HL-60 (cell line): ENCODE results near the gene EPC1.

ENCODE experiments used
- DNase-seq, 2 experiments: peaks; one replicate each; pipeline ENCODE4 v3.0.0-alpha.2; 2010 to 2020; ENCODE audit warnings: low read depth in 1 of 2, low spot score in 1 of 2
- H3K27ac ChIP-seq: fragments of 250-450 bp; sonication (Bioruptor Pico); replicated peaks from 2 replicates; pipeline ENCODE4 v1.5.1; 2020; ENCODE audit warnings: mild to moderate bottlenecking, moderate library complexity
- H3K27me3 ChIP-seq: fragments of 250-450 bp; sonication (Bioruptor Pico); 2 replicates; pipeline ENCODE4 v1.5.1; 2021; ENCODE audit warnings: mild to moderate bottlenecking, moderate library complexity; ENCODE audit not compliant: insufficient read depth, poor library complexity, severe bottlenecking
- H3K4me3 ChIP-seq: replicated peaks from 2 replicates; pipeline ENCODE4 v1.5.1; 2011; ENCODE audit warnings: mild to moderate bottlenecking, control low read depth, low read length; ENCODE audit not compliant: insufficient read depth
- GABPA ChIP-seq: IDR thresholded peaks from 2 replicates; pipeline ENCODE4 v1.6.1; 2012; ENCODE audit warnings: low read depth
- POLR2AphosphoS5 ChIP-seq: IDR thresholded peaks from 2 replicates; pipeline ENCODE4 v1.6.1; 2012; ENCODE audit warnings: low read depth
- REST ChIP-seq: IDR thresholded peaks from 2 replicates; pipeline ENCODE4 v1.6.1; 2012; ENCODE audit warnings: low read depth; ENCODE audit not compliant: insufficient replicate concordance
- SPI1 ChIP-seq: IDR thresholded peaks from 2 replicates; pipeline ENCODE4 v1.6.1; 2012; ENCODE audit warnings: low read depth, mild to moderate bottlenecking, borderline replicate concordance
- TF ChIP-seq, protein P1 (sequence below): IDR thresholded peaks from one replicate; pipeline ENCODE4 v1.5.1; 2011; ENCODE audit warnings: low read length, control low read depth, inconsistent platforms; ENCODE audit not compliant: insufficient read depth

The EPC1 gene

GRCh38 chr10:32375631-32376030 is 28.7 kb upstream of the EPC1 start:
- H3K27me3 ChIP-seq: no peaks in the 10 kb centered on the region
- H3K27ac ChIP-seq: no peak overlapping the region
- no peak overlapping the region for H3K4me3 ChIP-seq
- TF ChIP-seq REST: no peak
- no peak for TF ChIP-seq SPI1
- no peak for TF ChIP-seq POLR2AphosphoS5
- TF ChIP-seq, protein P1, sequence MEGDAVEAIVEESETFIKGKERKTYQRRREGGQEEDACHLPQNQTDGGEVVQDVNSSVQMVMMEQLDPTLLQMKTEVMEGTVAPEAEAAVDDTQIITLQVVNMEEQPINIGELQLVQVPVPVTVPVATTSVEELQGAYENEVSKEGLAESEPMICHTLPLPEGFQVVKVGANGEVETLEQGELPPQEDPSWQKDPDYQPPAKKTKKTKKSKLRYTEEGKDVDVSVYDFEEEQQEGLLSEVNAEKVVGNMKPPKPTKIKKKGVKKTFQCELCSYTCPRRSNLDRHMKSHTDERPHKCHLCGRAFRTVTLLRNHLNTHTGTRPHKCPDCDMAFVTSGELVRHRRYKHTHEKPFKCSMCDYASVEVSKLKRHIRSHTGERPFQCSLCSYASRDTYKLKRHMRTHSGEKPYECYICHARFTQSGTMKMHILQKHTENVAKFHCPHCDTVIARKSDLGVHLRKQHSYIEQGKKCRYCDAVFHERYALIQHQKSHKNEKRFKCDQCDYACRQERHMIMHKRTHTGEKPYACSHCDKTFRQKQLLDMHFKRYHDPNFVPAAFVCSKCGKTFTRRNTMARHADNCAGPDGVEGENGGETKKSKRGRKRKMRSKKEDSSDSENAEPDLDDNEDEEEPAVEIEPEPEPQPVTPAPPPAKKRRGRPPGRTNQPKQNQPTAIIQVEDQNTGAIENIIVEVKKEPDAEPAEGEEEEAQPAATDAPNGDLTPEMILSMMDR: no peak
- no peak for TF ChIP-seq GABPA
- no peak for DNase-seq

DNA sequence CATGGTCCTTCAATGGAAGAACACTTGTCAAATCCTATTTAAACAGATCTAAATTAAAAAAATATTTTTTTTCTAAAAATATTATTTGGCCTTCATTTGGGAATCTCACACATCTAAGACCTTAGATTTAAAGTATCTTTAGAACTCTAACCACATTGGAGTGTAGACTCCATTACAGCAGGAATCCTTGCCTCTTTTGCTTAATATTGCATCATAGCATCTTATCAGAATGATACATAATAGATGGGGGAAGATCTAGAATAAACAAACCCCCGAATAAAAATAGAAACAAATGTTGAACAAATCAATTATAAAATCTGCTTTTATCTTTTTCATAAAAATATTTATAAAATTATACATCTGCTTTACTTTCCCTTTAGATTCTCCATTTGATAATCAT is 27.6 kb upstream of the EPC1 start:
- Histone ChIP-seq H3K27ac (no peak overlapping the region), H3K27me3 (no peaks in the 10 kb centered on the region), H3K4me3 (no peak overlapping the region)
- no peak for DNase-seq
- TF ChIP-seq, protein P1: no peak
- TF ChIP-seq REST: no peak
- no peak for TF ChIP-seq GABPA
- TF ChIP-seq SPI1: no peak
- no peak for TF ChIP-seq POLR2AphosphoS5

DNA sequence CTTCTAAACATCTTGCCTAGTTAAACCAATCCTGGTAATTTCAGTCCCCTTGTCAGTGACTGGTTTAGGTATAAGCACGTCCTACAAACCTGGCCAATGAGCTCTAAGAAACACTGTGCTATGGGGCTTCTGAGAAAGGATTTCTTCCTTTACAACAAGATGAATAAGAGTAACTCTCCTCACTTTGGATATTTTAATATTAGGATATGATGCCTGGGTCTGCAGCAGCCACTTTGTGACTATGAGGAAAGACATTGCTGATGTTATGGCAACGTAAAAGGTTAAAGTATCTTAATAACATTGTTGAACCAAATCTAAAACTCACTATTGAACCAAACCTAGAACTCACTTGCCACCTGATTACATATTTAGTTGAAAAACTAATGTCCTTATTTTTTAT is 26.5 kb upstream of the EPC1 start:
- H3K27ac ChIP-seq: no peak overlapping the region
- H3K4me3 ChIP-seq: no peak overlapping the region
- TF ChIP-seq SPI1 (no peak), GABPA (no peak), POLR2AphosphoS5 (no peak)
- TF ChIP-seq, protein P1: no peak
- H3K27me3 ChIP-seq: no peaks in the 10 kb centered on the region
- no peak for DNase-seq

DNA sequence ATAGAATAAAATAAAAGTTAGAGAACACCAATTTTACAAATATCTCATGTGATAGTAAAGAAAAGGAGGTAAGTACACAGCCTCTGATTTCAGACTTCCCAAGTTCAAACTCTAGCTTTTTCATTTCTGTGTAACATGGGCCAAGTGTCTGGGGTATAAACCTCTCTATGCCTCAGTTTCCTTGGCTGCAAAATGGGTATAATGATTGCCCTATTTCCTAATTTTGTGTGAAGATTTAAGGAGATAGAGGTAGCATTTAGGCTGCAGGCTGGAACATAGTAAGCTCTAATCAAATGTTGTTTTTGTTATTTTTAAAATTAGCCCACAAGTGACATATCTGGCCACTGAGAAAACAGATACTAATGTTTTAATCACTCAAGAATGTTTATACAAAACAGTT is 26.1 kb upstream of the EPC1 start:
- Histone ChIP-seq H3K27ac (no peak overlapping the region), H3K27me3 (no peaks in the 10 kb centered on the region), H3K4me3 (no peak overlapping the region)
- no peak for TF ChIP-seq SPI1
- no peak for TF ChIP-seq POLR2AphosphoS5
- no peak for TF ChIP-seq REST
- TF ChIP-seq, protein P1: no peak
- no peak for TF ChIP-seq GABPA
- DNase-seq: no peak
